ENCODE data around the gene TUBB2B. TPM values are rescaled to one million over a fixed set of nuclear protein-coding genes. Genes with fewer than 3 reads are reported as not detected.

Gene TUBB2B
- total RNA-seq, 4 donors from 2014 or later: 1.0 to 3.4 (median 2.5) TPM

DNA sequence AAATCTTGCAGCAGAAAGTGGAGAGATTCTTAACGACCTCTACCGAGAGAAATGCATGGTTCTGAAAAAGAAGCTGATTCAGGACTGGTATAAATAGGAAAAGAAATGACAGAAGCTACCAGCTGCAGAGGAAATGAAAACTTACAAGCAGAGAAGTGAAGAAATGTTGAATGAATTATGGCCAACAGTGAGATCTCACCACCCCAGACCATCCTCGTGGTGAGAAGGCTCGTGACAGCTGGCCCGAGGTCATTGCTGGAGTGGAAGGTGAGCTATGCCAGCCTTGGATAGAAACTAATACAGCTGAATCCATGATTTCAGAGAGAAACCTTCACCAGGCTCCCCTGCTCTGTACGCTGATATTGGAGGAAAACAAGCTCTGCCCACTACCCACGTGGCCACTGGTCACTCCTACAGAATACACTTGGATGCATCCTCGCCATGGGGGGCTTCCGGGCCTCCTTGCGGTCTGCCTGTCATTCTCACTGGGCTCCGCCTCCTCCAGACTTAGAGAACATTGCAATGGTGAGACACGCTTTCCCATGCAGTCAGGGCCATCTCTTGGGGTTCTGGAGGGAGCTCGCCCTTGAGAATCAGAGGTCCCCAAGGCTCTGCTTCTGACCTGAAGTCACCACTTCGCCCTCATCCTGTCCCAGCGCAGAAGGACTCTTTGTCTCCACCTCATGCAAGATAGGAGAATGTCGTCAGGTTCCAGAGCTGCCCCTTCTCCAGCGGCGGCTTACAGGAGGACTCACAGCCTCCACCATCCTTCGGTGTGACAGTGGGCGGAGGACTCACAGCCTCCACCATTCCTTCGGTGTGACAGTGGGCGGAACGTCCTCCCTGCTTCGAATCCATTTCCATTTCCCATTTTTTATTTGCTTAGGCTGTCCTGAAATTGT lies 10.6 kb upstream of the TUBB2B start:
- TF ChIP-seq, protein P1, sequence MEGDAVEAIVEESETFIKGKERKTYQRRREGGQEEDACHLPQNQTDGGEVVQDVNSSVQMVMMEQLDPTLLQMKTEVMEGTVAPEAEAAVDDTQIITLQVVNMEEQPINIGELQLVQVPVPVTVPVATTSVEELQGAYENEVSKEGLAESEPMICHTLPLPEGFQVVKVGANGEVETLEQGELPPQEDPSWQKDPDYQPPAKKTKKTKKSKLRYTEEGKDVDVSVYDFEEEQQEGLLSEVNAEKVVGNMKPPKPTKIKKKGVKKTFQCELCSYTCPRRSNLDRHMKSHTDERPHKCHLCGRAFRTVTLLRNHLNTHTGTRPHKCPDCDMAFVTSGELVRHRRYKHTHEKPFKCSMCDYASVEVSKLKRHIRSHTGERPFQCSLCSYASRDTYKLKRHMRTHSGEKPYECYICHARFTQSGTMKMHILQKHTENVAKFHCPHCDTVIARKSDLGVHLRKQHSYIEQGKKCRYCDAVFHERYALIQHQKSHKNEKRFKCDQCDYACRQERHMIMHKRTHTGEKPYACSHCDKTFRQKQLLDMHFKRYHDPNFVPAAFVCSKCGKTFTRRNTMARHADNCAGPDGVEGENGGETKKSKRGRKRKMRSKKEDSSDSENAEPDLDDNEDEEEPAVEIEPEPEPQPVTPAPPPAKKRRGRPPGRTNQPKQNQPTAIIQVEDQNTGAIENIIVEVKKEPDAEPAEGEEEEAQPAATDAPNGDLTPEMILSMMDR (IDR thresholded peaks at IDR 0.05; ENCODE audit: low read depth): no peak

DNA sequence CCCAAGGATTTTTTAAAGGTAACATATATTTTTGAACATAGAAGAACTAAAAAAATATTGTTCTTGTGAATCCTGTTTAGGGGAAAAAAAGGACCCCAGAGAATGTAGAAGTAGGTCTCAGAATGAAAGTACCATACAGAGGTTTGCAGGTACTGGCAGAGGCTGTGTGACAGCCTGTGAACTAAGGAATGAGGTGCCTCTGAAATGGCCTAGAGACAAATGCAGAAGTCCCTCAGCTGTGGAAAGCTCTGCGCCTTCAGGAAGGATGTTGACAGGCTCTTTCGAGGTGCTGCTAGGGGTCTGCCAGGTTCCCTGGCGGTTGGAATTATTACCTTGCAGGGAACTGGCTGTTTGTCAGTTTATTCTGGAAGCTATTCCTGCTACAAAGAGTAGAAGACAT lies 8.6 kb upstream of the TUBB2B start:
- TF ChIP-seq, protein P1 (IDR thresholded peaks at IDR 0.05; ENCODE audit: low read depth): no peak

DNA sequence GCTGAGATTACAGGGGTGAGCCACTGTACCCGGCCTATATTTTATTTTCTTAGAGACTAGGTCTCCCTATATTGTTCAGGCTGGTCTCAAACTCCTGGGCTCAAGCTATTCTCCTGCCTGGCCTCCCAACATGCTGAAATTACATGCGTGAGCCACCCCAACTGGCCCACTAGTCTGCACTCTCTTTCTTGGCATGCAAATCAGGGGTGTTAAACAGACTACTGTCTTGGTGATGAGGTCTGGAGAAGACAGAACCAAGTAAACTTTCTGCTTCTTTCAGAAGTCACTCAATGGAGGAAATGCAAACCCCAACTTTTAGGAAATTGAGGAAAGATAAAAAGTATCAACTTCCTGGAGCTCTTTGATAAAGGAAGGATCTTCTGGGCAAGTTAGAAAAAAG lies 8.0 kb upstream of the TUBB2B start:
- TF ChIP-seq, protein P1 (IDR thresholded peaks at IDR 0.05; ENCODE audit: low read depth): no peak

DNA sequence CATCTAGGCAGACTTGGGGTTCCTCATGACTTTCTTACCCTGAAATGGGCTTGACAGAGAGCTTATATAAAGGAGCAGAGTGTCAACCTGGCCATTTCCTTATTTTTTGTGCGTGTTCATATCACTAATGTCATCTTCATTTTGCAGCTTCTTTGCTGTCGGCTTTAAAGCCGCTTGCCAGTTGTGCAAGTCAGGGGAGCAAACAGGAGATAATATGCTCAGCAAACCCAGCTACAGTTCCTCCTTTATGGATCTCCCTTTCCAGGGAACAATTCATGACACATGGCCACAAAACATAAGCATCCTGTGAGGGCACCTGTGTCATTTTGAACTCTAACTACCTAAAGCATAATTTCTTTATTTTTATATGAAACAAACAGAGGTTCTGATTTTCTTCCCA lies 6.5 kb upstream of the TUBB2B start:
- TF ChIP-seq, protein P1 (IDR thresholded peaks at IDR 0.05; ENCODE audit: low read depth): no peak

DNA sequence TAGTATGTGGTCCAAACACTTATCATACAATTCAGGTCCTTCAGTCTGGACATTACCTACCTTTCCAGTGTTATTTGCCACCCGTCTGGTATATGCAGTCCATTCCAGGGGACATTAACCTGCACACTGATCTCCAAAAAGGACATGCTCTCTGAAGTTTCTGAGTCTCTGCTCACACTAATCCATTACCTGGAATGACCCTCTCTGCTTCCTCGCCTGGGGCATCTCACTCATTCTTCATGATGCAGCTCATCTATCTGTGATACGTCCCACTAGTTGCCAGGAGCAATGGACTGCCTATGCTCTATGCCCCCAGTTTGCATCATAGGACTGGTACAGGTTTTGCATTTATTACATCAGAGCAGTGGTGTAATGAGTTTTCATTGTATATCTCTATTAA lies 5.9 kb upstream of the TUBB2B start:
- TF ChIP-seq, protein P1 (IDR thresholded peaks at IDR 0.05; ENCODE audit: low read depth): no peak

DNA sequence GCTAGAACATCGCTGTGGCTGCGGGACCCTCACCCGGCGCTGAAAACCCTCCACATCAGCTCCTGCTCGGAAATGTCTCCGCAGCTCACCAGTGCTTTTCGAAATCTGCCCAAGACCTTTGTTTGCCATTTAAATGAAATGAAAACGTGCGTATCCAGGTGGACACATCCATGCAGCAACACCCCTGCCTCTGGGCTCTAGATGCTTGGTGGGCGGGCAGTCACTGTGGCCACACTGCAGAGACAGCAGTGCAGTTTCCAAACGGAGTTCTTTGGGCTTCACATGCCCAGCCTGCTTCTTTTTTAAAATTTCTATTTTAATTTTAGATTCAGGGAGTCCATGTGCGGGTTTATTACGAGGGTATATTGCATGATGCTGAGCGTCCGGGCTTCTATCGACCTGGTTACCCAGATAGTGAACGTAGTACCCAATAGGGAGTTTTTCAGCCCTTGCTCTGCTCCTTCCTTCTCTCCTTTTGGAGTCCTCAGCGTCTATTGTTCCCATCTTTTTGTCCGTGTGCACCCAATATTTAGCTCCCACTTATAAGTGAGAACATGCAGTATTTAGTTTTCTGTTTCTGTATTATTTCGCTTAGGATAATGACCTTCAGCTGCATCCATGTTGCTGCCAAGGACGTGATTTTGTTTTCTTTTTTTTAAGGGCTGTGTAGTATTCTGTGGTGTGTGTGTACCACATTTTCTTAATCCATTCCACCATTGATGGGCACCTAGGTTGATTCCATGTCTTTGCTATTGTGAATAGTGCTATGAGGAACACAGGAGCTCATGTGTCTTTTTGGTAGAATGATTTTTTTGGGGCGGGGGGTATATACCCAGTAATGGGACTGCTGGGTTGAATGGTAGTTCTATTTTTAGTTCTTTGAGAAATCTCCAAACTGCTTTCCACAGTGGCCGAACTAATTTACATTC lies 4.8 kb upstream of the TUBB2B start:
- TF ChIP-seq, protein P1 (IDR thresholded peaks at IDR 0.05; ENCODE audit: low read depth): no peak
